Thyroid gland (tissue), 4 donors: ENCODE results near the gene MYO18B.

Experiments used
- CTCF ChIP-seq, 6 experiments: fragments of 200-600 bp in 3 of 6; fragments of 450-650 bp in 3 of 6; sonication (generic) in 3 of 6; IDR thresholded peaks; one replicate each; pipeline ENCODE4 v1.5.1; 2016 to 2019; ENCODE audit warnings: antibody characterized with exemption in 6 of 6, mild to moderate bottlenecking in 2 of 6, inconsistent platforms in 1 of 6, moderate library complexity in 1 of 6
- POLR2A ChIP-seq, 2 donors: fragments of 450-650 bp; IDR thresholded peaks; one replicate each; pipeline ENCODE4 v1.6.1; 2017; ENCODE audit warnings: antibody characterized with exemption in 2 of 2, mild to moderate bottlenecking in 2 of 2, moderate library complexity in 1 of 2

GRCh38 chr22:25748704-25749103 lies 6.7 kb downstream of the MYO18B start:
- TF ChIP-seq POLR2A (IDR thresholded peaks at IDR 0.05) (no peak), CTCF (IDR thresholded peaks at IDR 0.05) (no peak)
